Stimulated activated CD8-positive, alpha-beta memory T cell treated with anti-CD3 and anti-CD28 coated beads, Interleukin-2, amount 100 ng/mL, for 48 hours (primary cell): Measurements from ENCODE around the gene C1orf74.
A peak's percentile ranks its signal among the peaks of the same experiment; 100 is the strongest.

Experiments
- DNase-seq, 2 donors: peaks; one replicate each; pipeline ENCODE4 v3.0.0-alpha.2; 2020; ENCODE audit warnings: low read depth in 2 of 2

Gene C1orf74

GRCh38 chr1:209784265-209785169 lies at the start of gene C1orf74:
C1orf74 (minus strand) TSS chr1:209784559; CDS start chr1:209783634, 925 bp downstream.
- DNase-seq: peak; percentile 99 to 100

DNA sequence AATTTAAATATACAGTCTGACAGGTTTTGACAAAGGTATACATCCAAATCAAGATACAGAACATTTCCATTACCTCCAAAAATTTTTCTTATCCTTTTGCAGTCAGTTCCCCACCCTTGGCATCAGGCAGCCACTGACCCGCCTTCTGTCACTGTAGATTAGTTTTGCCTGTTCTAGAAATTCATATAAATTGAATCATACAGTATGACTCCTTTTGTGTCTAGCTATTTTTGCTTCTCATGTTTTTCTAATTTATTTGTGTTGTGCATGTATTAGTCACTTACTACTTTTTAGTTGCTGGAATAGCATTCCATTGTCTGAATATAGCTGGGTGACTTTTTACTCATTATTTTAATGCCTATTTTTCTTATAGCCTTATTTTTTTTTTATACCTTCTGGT lies 47.3 kb upstream of the C1orf74 start:
- DNase-seq: no peak

DNA sequence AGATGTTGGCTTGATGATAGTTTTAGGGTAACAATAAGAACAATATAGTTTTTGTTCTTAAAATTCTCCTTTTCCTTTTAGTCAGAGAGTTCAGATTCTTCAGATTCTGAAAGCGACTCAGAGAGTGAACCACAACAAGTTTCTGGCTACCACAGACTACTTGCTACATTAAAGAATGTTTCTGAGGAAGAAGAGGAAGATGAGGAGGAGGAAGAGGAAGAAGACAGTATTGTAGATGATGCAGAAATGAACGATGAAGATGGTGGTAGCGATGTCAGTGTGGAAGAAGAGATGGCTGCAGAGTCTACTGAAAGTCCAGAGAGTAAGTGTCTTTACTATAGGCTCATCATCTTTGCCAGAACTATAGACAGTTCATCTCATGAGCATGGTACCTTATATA lies 46.4 kb upstream of the C1orf74 start:
- DNase-seq: no peak

DNA sequence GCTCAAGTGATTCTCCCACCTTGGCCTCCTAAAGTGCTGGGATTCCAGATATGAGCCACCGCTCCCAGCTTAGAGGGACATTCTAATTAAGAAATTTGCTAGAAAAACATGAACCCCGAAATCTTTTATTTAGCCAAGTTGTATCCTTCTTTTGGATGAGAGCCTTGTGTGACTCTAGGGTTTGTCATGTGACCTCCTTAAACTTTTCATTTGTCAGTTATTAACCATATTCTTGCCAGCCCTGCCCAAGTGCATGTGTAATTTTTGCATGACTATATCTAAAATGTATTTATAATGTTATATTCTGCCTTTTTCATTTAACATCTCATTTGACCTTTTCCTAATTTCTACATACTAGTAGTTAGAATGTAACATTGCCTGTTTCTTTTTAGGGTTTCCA lies 45.4 kb upstream of the C1orf74 start:
- no peak for DNase-seq

DNA sequence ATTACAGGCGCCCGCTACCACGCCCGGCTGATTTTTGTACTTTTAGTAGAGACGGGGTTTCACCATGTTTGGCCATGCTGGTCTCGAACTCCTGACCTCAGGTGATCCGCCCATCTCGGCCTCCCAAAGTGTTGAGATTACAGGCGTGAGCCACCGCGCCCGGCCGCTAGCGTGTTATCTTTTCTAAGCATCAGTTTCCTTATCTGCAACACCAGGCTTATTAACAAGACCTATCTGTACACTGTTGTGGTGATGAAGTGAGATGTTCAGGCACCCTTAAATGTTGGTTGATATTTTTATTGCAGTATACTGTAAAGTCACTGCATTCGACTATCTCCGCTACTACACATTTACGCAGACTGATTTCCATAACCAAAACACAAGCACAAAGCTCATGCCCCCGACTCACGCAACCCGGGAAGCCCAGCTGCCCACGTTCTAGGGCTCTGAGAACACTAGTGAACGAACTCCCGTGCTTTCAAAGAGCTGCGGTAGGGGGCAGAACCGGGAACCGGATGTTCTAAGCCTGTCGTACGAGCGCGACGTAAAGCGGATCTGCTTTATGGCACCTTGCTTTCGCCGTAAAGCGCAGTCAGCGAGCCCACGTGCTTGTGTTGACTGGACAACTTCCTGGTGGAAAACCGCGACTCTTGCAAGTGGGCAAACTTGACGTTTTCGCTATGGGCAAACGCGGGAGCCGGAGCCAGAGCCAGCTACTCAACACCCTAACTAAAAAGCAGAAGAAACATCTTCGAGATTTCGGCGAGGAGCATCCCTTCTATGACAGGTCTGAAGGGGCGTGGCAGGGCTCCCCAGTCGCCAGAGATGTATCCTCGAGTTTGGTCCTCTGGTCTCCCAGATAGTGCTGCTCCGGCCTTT lies 43.3 kb upstream of the C1orf74 start, which contains the start of gene UTP25:
TSS of gene UTP25 (plus strand) at position 589 of the 879 bp plus-strand sequence. CDS start at position 681, 92 bp downstream.
- DNase-seq: peak; percentile 77 to 90

GRCh38 chr1:209825591-209826434 lies 41.5 kb upstream of the C1orf74 start:
- DNase-seq: no peak

- DNase-seq: no peak
These were observed 39.0 kb upstream of the C1orf74 start for GRCh38 chr1:209823143-209824041.

DNA sequence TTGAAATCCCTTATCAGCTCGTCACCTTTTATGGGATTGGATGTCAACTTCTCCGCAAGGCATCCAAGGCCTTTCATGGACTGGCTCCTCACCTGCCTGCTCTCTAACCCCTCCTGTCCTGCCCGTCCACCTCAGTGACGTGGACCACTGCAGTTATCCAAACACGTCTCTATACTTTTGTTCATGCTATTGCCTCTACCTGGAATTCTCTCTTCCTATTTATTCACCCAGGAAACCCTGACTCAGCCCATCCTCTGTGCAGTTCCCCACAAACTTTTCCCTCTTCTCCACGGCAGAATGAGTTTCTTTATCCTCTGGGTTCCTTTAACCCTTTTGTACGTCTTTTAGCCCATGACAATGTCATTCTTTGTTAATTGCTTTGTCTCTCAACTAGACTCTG lies 38.3 kb upstream of the C1orf74 start:
- no peak for DNase-seq

DNA sequence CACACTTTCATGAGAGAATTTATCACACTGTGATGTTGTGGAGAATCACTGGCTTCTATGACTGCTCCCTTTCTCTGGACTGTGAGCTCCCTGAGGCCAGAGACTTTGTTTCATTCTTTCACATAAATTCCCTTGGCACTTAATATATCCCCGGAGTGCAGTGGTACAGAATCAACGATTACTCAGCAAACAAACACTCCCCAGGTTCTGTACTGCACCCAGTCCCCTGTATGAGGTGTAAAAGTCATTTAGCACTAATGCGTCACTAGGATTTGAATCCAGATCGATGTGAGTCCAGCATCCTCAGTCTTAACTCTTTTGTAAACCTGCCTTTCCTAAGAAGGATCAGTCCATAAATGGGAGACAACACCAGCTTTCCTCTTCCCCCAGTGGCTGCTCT lies 36.6 kb upstream of the C1orf74 start:
- DNase-seq: no peak

DNA sequence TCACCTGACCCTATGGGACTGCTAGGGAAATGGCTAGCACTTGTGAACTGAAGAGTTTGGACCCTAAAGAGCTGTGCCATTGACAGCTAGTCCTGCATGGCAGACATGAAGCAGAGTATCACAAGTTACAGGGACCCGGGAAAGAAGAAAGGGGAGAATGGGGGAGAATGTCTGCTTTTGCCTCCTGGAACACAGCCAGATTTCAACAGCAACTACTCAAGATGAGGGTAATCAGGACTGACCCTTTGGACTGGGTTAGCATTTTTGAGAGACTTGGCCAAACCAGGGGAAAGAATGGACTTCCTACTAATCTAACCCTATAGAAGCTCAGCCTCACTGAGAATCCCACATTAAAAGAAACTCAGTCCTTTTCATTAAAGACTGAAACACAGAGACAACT lies 34.7 kb upstream of the C1orf74 start:
- no peak for DNase-seq

DNA sequence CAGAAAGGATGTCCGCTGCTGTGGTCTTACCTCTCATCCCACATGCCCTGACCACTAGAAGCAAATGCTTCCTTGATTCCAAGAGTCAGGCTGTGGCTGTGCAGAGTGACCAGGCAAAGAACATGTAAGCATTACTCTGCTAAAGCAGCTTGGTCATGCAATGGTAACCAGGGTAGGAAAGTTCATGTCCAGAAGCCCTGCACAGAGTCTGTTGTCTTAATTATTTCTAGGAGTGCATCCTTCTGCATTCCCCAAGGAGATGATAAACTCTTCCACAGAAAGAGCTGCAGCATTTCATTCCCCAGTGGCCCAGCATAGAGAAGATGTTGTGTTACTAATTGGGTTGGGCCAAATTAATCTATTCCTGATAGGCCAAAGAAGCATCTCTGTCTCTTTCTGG lies 33.3 kb upstream of the C1orf74 start:
- DNase-seq: no peak

GRCh38 chr1:209816923-209817322 lies 32.6 kb upstream of the C1orf74 start:
- no peak for DNase-seq

DNA sequence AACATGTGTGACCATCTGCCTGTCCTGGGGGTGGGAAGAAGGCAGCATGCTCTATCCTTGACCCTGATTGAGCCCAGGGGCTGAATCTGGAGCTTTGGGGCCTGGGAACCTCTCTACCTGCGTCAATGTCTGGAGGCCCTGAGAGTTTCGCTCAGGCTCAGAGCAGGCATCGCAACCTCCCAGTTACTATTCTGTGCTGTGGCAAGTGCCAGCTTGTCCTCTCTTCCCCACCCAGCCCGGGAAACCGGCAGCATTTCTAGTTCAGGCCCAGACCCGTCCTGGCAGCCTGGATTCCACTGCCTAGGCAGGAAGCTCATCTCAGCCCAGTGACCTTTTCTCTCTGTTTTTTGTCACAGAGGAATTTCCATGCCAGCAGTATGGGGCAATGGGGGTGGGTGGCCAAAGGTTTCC lies 31.6 kb upstream of the C1orf74 start:
- DNase-seq: no peak

DNA sequence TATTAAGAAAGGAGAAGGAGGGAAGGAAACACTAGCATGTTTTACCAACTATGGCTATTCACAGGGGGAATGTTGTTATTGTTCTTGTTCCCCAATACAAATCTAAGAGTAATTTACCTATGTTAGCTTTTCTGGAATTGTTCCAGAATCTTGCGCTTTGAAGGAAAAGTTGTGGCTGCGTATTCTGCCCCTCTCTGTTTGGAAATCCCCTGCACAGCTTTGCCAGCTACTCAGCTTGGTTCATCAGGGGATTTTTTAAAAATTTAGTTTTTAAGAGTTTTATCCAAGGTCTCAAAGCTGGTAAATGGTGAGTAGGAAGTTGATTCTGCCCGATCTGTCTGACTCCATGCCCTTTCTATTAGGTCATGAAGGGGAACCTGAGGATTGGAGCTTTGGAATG lies 31.1 kb upstream of the C1orf74 start:
- DNase-seq: no peak

GRCh38 chr1:209813902-209814301 lies 29.5 kb upstream of the C1orf74 start:
- DNase-seq: no peak

- DNase-seq: no peak
These were observed 26.4 kb upstream of the C1orf74 start for GRCh38 chr1:209810783-209811182.

DNA sequence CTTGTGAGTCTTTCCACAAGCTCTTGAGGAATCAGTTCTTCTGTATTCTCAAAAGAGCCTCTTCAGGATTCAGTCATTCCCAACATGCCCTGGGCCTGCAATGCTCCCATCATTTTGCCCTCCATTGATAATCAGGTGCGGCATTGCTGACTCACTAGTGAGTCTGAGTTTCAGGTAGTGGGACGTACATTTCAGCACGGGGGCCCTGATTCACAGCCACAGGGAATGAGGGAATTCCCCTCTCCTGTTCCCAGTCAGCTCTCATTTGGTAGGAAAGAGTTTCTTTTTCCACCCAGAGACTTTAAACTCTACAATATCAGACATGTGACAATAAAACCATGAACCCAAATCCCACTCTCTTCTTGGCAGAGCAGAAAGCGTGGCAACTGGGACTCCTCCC lies 25.3 kb upstream of the C1orf74 start:
- no peak for DNase-seq

GRCh38 chr1:209808059-209808581 lies 23.8 kb upstream of the C1orf74 start:
- no peak for DNase-seq

GRCh38 chr1:209807509-209807908 lies 23.1 kb upstream of the C1orf74 start:
- DNase-seq: no peak
